ENCODE data around the gene SLC9A9. TPM values are rescaled to one million over a fixed set of nuclear protein-coding genes. Genes with fewer than 3 reads are reported as not detected.

The SLC9A9 gene
- total RNA-seq, 2 experiments from 2014 or later, result 1.3 to 1.6 TPM

- intact Hi-C loops (cut with micrococcal nuclease), result no loop called here
- Mint-ChIP-seq H3K9me3 (no peaks in the 10 kb centered on the region), H3K4me1 (ENCODE audit: low read depth) (no peaks in the 10 kb centered on the region), H3K36me3 (peaks cover 47% of the 10 kb centered on the region), H3K4me3 (no peak overlapping the region), H3K27ac (no peak overlapping the region), H3K27me3 (no peaks in the 10 kb centered on the region)
- POLR2A ChIA-PET, result no interaction called here
- no peak for DNase-seq
- CTCF ChIA-PET, result no interaction called here
Measured at GRCh38 chr3:143548393-143548792, 299.9 kb downstream of the SLC9A9 start.

DNA sequence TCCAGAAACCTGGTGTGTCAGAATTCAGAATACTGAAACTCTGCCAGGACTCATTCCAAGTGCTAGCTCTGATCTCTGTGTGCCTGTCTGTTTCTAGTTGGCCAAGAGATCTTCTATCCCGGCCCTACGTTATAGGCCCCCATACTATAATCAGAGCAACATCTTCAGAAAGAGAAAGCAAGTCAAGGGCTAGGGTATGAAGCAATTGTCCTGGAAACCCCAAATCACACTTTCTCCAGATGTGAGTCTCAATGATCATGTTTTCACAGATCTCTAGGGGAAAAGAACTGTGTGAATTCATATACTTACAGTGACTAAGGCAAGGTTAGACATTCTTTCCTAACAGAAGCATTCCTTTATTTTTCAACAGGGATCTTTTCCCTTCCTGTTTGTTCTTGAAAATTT lies 309.7 kb downstream of the SLC9A9 start:
- intact Hi-C loops (cut with micrococcal nuclease), result loop anchor here (2.0 to 5.0 kb wide), 4 partner anchors 104 to 478 kb away; no protein-coding TSS in a partner anchor
- no peak for DNase-seq
- H3K4me3 Mint-ChIP-seq, result no peak overlapping the region
- H3K36me3 Mint-ChIP-seq, result peaks cover 3% of the 10 kb centered on the region
- ChIA-PET CTCF (no interaction called here), POLR2A (no interaction called here)
- H3K27me3 Mint-ChIP-seq, result no peaks in the 10 kb centered on the region
- H3K27ac Mint-ChIP-seq, result no peak overlapping the region
- no peaks in the 10 kb centered on the region for H3K9me3 Mint-ChIP-seq
- peaks cover 24% of the 10 kb centered on the region for H3K4me1 Mint-ChIP-seq (ENCODE audit: low read depth)

DNA sequence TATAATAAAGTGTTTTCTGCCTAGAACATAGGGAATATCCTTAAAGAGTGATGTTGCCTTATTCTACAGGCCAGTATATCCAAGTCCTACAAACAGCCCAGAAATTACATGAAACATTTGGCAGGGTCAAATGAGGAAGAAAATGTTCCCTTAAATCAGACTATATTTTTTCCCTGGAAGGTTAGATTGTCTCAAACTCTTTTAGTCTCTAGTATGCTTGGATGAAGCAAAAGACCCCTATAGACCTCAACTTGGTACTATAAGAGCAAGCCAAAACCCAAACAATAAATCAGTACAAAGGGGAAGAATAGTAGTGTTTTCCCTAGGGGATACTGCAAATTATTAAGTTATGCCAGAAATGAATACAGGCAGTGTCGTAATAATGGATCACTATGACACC lies 310.2 kb downstream of the SLC9A9 start:
- DNase-seq, result no peak
- intact Hi-C loops (cut with micrococcal nuclease), result loop anchor here (2.0 to 5.0 kb wide), 4 partner anchors 104 to 477 kb away; no protein-coding TSS in a partner anchor
- POLR2A ChIA-PET, result no interaction called here

GRCh38 chr3:143536817-143537535 lies 311.3 kb downstream of the SLC9A9 start:
- Mint-ChIP-seq H3K4me1 (ENCODE audit: low read depth) (peaks cover 24% of the 10 kb centered on the region), H3K4me3 (no peak overlapping the region), H3K27me3 (no peaks in the 10 kb centered on the region), H3K9me3 (no peaks in the 10 kb centered on the region), H3K27ac (no peak overlapping the region), H3K36me3 (peaks cover 3% of the 10 kb centered on the region)
- DNase-seq, result no peak
- ChIA-PET CTCF (no interaction called here), POLR2A (no interaction called here)
- intact Hi-C loops (cut with micrococcal nuclease), result loop anchor here (1.0 to 5.0 kb wide), 6 partner anchors 49 to 455 kb away; no protein-coding TSS in a partner anchor

More for the DNA sequence above, 310.2 kb downstream of the SLC9A9 start:
- CTCF ChIA-PET, result no interaction called here
- Mint-ChIP-seq H3K9me3 (no peaks in the 10 kb centered on the region), H3K4me3 (no peak overlapping the region), H3K27ac (no peak overlapping the region), H3K27me3 (no peaks in the 10 kb centered on the region), H3K4me1 (ENCODE audit: low read depth) (peaks cover 24% of the 10 kb centered on the region), H3K36me3 (peaks cover 3% of the 10 kb centered on the region)

DNA sequence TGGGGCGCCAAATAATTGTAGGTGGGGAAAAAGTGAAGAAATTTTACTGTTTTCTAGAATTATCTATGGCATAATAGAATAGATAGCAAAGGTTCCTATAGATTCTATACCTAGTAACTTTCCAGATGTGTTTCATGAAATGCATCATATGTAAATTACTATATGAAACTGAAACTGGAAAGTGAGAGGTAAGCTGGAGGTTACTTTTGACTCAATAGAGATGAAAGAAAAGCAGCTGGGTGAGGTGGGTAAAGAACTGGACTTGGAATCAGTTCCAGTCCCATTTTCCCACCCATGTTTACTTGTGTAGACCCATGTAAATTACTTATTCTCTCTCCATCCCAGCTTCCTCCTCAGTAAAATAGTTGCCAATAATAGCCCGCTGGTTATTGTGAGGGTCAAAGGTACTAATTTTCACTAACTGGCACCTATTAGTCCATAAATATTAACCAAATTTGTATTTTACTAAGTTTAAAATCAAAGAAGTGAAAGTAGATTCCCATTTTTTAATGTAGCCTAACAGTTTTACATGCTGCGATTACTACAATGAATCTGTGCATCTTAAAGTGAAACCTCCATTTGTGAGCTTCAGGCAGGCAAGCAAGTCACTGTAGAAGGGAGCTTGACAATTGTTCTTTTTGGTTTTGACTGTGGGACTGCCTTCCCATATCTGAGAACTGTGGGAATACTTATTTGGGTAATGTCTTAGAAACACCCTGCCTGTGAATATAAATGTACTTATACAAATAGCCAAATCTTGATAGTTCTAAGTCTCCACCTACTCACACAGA lies 312.1 kb downstream of the SLC9A9 start:
- H3K4me1 Mint-ChIP-seq (ENCODE audit: low read depth), result peaks cover 24% of the 10 kb centered on the region
- H3K27ac Mint-ChIP-seq, result no peak overlapping the region
- no peaks in the 10 kb centered on the region for H3K9me3 Mint-ChIP-seq
- POLR2A ChIA-PET, result no interaction called here
- H3K27me3 Mint-ChIP-seq, result no peaks in the 10 kb centered on the region
- H3K4me3 Mint-ChIP-seq, result no peak overlapping the region
- intact Hi-C loops (cut with micrococcal nuclease), result loop anchor here (1.0 to 5.0 kb wide), 6 partner anchors 50 to 454 kb away; no protein-coding TSS in a partner anchor
- no peak for DNase-seq
- peaks cover 3% of the 10 kb centered on the region for H3K36me3 Mint-ChIP-seq
- CTCF ChIA-PET, result no interaction called here

GRCh38 chr3:143533391-143533790 lies 314.9 kb downstream of the SLC9A9 start:
- peaks cover 2% of the 10 kb centered on the region for H3K36me3 Mint-ChIP-seq
- DNase-seq, result no peak
- no peaks in the 10 kb centered on the region for H3K9me3 Mint-ChIP-seq
- intact Hi-C loops (cut with micrococcal nuclease), result no loop called here
- no peak overlapping the region for H3K27ac Mint-ChIP-seq
- H3K4me1 Mint-ChIP-seq (ENCODE audit: low read depth), result peaks cover 21% of the 10 kb centered on the region
- H3K4me3 Mint-ChIP-seq, result no peak overlapping the region
- CTCF ChIA-PET, result no interaction called here
- no peaks in the 10 kb centered on the region for H3K27me3 Mint-ChIP-seq
- POLR2A ChIA-PET, result no interaction called here

DNA sequence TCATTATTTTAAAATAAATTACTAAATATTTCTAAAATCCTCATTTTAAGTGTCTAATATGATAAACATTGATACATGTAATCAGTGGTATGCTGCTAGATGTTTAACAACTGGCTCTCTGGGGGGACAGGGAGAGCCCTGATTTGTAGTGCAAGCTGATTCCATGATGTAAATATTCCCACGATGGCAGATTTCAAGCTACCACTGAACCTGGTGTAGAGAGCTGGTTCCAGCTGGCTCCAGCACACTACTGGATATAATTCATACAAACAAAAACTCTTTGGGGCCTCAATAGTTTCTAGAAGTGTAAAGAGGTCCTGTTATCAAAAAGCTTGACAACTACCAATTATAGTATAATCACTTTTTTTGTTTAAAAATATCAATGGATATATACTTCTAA lies 316.2 kb downstream of the SLC9A9 start:
- ChIA-PET CTCF (no interaction called here), POLR2A (no interaction called here)
- peaks cover 2% of the 10 kb centered on the region for H3K36me3 Mint-ChIP-seq
- no peak overlapping the region for H3K27ac Mint-ChIP-seq
- H3K4me1 Mint-ChIP-seq (ENCODE audit: low read depth), result peaks cover 15% of the 10 kb centered on the region
- H3K9me3 Mint-ChIP-seq, result no peaks in the 10 kb centered on the region
- DNase-seq, result no peak
- H3K4me3 Mint-ChIP-seq, result no peak overlapping the region
- H3K27me3 Mint-ChIP-seq, result no peaks in the 10 kb centered on the region
- intact Hi-C loops (cut with micrococcal nuclease), result no loop called here

DNA sequence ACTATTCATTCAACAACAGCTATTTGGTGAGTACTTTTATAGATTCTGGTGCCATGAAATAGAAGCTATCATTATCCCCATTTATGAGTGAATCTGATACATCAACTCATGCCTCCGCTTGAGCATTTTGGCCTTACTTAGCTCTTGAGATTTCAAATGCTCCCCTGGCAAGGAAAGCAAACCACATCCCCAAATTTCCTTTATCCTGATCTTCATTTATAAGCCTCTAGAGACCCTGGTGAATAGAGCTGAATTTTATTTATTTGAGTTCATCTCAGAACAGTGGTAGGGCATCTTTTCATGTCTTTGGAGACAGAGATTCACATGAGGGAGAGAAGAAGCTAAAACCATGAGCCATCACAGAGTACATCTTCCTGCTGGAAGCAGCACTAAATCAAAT lies 317.2 kb downstream of the SLC9A9 start:
- no peaks in the 10 kb centered on the region for H3K27me3 Mint-ChIP-seq
- H3K4me3 Mint-ChIP-seq, result no peak overlapping the region
- H3K27ac Mint-ChIP-seq, result no peak overlapping the region
- intact Hi-C loops (cut with micrococcal nuclease), result no loop called here
- no peak for DNase-seq
- POLR2A ChIA-PET, result no interaction called here
- no peaks in the 10 kb centered on the region for H3K9me3 Mint-ChIP-seq
- H3K4me1 Mint-ChIP-seq (ENCODE audit: low read depth), result peaks cover 8% of the 10 kb centered on the region
- CTCF ChIA-PET, result interaction anchor here (1.0 kb wide), 1 partner anchor 144 kb away, joined by 3 read pairs; no protein-coding TSS in a partner anchor
- H3K36me3 Mint-ChIP-seq, result peaks cover 5% of the 10 kb centered on the region

- H3K27ac Mint-ChIP-seq, result no peak overlapping the region
- no peaks in the 10 kb centered on the region for H3K27me3 Mint-ChIP-seq
- peaks cover 9% of the 10 kb centered on the region for H3K36me3 Mint-ChIP-seq
- intact Hi-C loops (cut with micrococcal nuclease), result no loop called here
- H3K4me1 Mint-ChIP-seq (ENCODE audit: low read depth), result no peaks in the 10 kb centered on the region
- POLR2A ChIA-PET, result no interaction called here
- no peak overlapping the region for H3K4me3 Mint-ChIP-seq
- CTCF ChIA-PET, result no interaction called here
- peaks cover 4% of the 10 kb centered on the region for H3K9me3 Mint-ChIP-seq
- no peak for DNase-seq
Measured at GRCh38 chr3:143529798-143530197, 318.5 kb downstream of the SLC9A9 start.

- no peak overlapping the region for H3K4me3 Mint-ChIP-seq
- intact Hi-C loops (cut with micrococcal nuclease), result no loop called here
- ChIA-PET CTCF (no interaction called here), POLR2A (no interaction called here)
- H3K4me1 Mint-ChIP-seq (ENCODE audit: low read depth), result no peaks in the 10 kb centered on the region
- H3K27me3 Mint-ChIP-seq, result no peaks in the 10 kb centered on the region
- H3K36me3 Mint-ChIP-seq, result peaks cover 9% of the 10 kb centered on the region
- no peak overlapping the region for H3K27ac Mint-ChIP-seq
- DNase-seq, result no peak
- peaks cover 4% of the 10 kb centered on the region for H3K9me3 Mint-ChIP-seq
Measured at GRCh38 chr3:143529018-143529478, 319.2 kb downstream of the SLC9A9 start.

GRCh38 chr3:143526011-143526545 lies 322.2 kb downstream of the SLC9A9 start:
- Mint-ChIP-seq H3K27me3 (no peaks in the 10 kb centered on the region), H3K36me3 (peaks cover 9% of the 10 kb centered on the region), H3K9me3 (peaks cover 4% of the 10 kb centered on the region), H3K27ac (no peak overlapping the region), H3K4me3 (no peak overlapping the region), H3K4me1 (ENCODE audit: low read depth) (no peaks in the 10 kb centered on the region)
- CTCF ChIA-PET, result no interaction called here
- no peak for DNase-seq
- intact Hi-C loops (cut with micrococcal nuclease), result no loop called here
- POLR2A ChIA-PET, result no interaction called here

DNA sequence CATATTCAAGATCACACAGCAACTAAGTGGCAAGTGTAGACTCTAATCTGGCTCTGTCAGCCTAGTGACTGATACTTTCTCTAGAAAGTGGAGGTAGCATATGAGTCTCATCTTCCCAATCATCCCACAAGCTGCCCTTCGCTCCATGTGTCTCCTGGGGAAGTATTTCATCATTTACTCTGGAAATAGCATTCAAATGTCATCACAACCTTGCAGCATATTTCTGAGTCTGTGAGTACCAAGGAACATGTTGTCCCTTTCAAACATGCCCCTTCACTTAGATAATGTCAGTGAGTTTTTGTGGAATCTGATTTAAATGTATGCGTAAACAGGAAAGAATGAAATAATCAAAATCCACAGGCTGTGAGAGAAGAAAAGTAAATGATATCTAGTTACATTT lies 322.9 kb downstream of the SLC9A9 start:
- no peak for DNase-seq
- POLR2A ChIA-PET, result no interaction called here
- H3K27me3 Mint-ChIP-seq, result no peaks in the 10 kb centered on the region
- peaks cover 4% of the 10 kb centered on the region for H3K9me3 Mint-ChIP-seq
- peaks cover 9% of the 10 kb centered on the region for H3K36me3 Mint-ChIP-seq
- intact Hi-C loops (cut with micrococcal nuclease), result no loop called here
- H3K4me3 Mint-ChIP-seq, result no peak overlapping the region
- CTCF ChIA-PET, result no interaction called here
- no peak overlapping the region for H3K27ac Mint-ChIP-seq
- H3K4me1 Mint-ChIP-seq (ENCODE audit: low read depth), result no peaks in the 10 kb centered on the region
